ENCODE data around the gene SLC6A7.
"Not testable (repeated sequence)": the region's sequence is repeated elsewhere in the genome, so short reads cannot be mapped to it uniquely, and the experiment has no call there.

SLC6A7 gene

GRCh38 chr5:150245808-150246207 is 55.9 kb downstream of the SLC6A7 start:
- DNase-seq: no peak

DNA sequence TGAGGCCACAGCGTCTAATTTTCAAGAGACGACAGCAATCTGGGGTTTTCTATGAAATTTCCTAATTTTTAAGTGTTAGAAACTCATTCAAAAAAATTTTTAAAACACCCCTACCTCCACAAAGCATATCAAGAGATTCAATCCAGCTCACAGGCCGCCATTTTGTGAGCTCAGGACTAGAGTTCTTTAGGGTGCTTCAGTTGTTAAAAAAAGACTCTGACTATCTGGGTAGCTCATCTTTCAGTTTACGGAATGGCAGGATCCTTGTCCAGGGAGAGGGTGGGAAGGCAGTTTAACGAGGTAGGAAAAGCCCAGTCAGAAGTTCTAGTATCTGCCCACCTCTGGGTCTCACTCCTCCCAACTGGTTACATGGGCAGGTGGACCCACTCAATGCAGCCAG is 56.6 kb downstream of the SLC6A7 start:
- no peak for DNase-seq

- DNase-seq: no peak
Measured at GRCh38 chr5:150246835-150247234, 57.0 kb downstream of the SLC6A7 start.

DNA sequence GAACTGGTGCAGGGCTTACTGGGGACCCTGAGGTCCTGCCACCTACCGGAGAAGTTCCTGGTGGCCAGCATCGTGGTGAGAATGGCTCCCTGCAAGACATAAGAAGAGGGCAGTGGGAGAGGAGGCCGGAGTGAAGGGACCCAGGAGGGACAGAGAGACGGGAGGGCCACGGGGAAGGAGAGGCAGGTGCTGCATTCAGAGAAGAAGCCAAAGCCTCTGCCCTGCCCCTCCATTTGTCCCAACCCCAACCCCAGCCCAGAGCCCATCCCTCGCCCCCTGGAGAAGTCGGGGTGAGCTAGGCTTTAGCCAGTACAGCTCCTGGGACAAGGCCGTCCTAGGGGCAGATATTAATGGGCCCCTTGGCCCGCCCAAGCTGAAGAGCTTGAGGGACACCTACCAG is 57.9 kb downstream of the SLC6A7 start:
- DNase-seq: no peak

- DNase-seq: not testable (repeated sequence)
Measured at GRCh38 chr5:150248493-150248892, 58.6 kb downstream of the SLC6A7 start.

DNA sequence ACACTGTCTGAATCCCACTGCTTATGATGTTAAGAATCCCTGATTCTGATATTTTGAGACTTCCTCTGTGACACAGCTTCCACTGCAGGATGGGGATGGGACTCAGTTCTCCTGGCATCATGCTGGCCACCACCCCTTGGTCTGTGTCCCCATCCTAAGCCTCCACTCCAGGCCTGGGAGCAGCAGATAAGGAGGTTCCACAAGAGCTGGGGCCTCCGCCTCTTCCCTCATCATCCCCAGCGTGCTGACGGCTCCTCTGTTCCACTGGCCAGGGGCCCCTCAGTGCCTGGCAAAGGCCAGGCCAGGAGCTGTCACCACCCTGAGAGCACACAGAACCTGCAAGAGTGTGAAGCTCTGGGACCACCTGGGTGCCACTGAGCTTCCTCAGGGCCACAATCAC is 59.1 kb downstream of the SLC6A7 start:
- no peak for DNase-seq

GRCh38 chr5:150249744-150250143 is 59.9 kb downstream of the SLC6A7 start:
- DNase-seq: no peak

DNA sequence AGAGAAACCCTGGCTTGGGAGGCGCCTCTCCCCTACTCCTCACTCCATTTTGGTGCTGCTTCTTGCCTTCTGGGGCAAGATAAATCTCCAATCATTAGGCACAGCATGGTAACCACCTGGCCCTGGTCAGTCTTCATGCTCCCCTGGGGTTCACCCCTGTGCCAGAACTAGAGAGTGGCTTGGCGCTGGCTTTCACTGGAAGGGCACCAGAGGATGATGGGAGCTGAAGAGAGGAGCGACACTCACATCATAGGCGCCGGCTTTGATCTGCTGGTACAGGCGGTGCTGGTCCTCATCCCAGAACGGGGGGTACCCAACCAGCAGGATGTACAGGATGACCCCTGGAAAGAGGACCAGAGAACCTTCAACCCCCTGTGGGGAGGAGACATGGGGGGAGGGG is 61.6 kb downstream of the SLC6A7 start:
- DNase-seq: no peak

DNA sequence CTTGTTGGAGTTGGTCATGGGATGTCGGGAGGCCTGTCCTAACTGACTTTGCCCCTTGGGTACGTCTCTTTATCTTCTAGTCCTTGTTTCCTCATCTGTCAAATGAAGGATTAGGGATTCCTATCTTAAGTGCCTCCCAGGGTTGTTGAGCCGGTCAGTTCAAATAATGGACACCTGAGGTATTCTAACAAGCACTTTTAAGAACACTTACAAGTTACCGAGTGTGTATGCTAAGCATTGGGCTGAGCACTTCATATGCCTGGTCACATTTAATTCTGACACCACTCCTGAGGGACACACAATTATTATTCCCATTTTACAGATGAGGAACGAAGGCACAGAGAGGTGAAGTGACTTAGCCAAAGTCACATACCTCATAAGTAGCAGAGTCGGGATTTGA is 62.6 kb downstream of the SLC6A7 start:
- no peak for DNase-seq

DNA sequence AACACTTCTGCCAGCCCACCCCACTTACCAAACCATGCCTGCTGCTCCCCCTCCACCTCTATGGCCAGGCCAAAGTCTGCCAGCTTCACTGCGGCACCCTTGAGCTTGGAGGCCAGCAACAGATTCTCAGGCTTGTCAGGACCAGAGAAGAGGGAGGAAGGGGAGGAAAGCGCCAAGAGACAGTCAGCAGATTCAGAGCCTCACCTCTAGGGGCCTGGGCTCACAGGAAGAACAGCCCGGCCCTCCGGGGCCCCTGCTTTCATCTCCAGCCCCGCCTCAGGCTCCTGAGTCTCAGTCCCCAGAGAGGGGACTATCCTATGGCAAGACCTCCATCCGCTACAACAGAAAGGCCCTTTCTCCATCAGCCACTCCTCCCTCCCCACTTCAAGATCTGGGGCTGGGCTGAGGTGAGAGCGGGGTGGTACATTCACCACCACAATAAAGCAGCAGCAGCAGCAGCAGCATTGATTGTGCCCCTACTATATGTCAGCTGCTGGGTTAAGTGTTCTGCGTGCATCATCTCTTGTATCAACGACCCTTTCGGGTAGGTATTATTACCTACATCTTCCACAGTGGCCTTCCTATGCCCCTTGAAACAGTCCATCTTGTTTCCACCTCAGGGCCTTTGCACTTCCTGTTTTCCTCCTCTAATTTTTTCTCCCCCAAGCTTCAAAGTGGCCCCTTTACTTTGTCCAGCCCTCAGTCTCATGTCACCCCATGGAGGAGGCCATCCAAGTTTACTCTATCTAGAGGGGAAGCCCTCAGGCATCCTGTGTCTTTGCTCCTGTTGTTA is 63.8 kb downstream of the SLC6A7 start:
- DNase-seq: no peak

DNA sequence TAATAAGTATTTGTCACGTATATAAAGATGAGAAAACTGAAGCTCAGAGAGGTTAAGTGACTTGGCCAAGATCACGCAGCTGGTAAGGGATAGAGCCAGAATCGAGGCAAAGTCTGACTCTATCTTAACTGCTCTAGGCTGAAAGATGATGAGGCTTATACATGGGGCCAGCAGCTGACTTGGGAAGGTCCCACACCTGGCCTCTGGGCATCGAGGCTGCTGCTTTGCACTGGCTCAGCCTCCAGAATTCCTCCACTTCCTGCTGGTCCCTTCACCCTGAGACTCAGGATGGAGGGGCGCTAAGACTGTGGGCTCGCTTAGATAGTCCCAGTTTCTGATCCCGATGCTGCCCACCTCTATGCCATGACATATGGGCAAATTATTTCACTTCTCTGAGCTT is 64.5 kb downstream of the SLC6A7 start:
- no peak for DNase-seq

DNA sequence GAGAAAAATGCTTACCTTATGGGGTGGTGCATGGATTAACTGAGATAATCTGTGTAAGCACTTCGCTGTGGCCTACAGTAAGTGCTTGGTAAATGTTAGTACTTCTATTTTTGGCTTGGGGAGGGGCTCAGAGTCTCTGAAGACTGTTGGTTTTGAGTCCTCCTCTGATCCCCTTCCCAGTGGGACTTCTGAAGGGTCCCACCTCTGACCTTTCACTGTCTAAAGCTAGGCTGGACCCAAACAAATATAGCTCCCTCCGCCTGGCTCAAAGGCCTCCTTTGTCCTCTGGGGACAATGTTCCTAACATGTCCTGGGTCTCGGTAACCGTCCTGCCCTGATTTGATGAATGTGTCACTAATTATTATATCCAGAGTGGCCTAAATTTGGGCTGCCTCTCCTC is 64.9 kb downstream of the SLC6A7 start:
- no peak for DNase-seq

- no peak for DNase-seq
Measured at GRCh38 chr5:150255659-150256409, 66.0 kb downstream of the SLC6A7 start.

GRCh38 chr5:150256410-150257064 is 66.7 kb downstream of the SLC6A7 start:
- DNase-seq: no peak

DNA sequence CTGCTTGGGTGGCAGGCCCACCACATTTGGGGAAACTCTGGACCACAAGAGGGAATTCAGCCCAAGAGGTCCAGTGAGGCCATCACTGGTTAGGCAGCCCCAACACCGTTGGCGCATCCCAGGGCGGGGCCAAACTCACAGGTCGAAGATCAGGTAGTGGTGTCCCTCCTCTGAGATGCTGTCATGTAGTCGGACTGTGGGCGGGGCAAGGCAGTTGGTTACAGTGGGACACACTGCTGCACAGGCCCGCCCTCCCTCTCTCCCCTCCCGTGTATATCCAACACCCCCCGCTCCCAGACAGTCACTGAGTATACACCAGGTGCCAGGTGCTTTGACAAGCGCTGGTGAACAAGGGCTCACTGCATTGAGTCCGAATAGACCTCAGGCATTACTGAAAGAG is 67.6 kb downstream of the SLC6A7 start:
- no peak for DNase-seq

DNA sequence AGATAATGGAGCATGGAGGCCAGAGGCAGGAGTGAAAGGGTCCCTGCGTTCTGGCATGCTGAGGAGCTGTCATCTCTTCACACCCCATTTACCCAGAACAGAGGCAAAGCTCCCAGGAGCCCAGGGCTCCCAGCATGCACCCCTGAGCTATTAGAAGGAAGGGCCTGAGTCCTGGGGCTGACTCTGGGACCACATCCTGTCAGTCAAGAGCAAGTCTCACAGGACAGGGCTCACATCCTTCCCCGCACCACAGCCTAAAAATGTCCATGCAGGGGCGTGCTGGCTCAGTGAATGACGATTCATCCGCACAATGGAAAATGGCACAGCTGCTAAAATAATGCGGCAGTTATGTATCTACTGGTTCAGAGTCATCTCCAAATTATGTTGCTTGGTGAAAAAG is 68.3 kb downstream of the SLC6A7 start:
- no peak for DNase-seq
